Vagina (tissue), 2 donors: ENCODE measurements around the gene RGS14.

Experiments used
- CTCF ChIP-seq, 3 experiments: fragments of 450-650 bp in 2 of 3; fragments of 200-600 bp in 1 of 3; sonication (generic) in 1 of 3; IDR thresholded peaks; one replicate each; pipeline ENCODE4 v1.5.1; 2017 to 2019; ENCODE audit warnings: antibody characterized with exemption in 3 of 3, mild to moderate bottlenecking in 2 of 3, moderate library complexity in 2 of 3
- POLR2A ChIP-seq, 2 donors: fragments of 450-650 bp; IDR thresholded peaks; one replicate each; pipeline ENCODE4 v1.6.1; 2017; ENCODE audit warnings: antibody characterized with exemption in 2 of 2, mild to moderate bottlenecking in 2 of 2, moderate library complexity in 2 of 2
- POLR2AphosphoS5 ChIP-seq, 2 donors: sonication (generic); formaldehyde crosslinking; IDR thresholded peaks; one replicate each; pipeline ENCODE4 v1.9.0; 2017; ENCODE audit warnings: antibody characterized with exemption in 2 of 2, mild to moderate bottlenecking in 2 of 2, low read depth in 1 of 2; ENCODE audit not compliant: insufficient read depth in 1 of 2

- TF ChIP-seq POLR2AphosphoS5 (IDR thresholded peaks at IDR 0.05; ENCODE audit: insufficient read depth in 1 of 2, low read depth in 1 of 2) (no peak), CTCF (IDR thresholded peaks at IDR 0.05) (no peak), POLR2A (IDR thresholded peaks at IDR 0.05) (no peak)
Observed at GRCh38 chr5:177343777-177344176, 13.9 kb upstream of the RGS14 start.
